Left lung (tissue), 10 donors: ENCODE measurements around the gene BTN1A1. TPM values are rescaled to one million over a fixed set of nuclear protein-coding genes. Genes with fewer than 3 reads are reported as not detected.

Experiments
- ATAC-seq: fragments of 200-7000 bp; cut with Tn5 transposase; one replicate; pipeline ENCODE4 v1.9.1; 2020; ENCODE audit warnings: moderate library complexity
- DNase-seq, 4 donors: peaks; one replicate each; pipeline ENCODE4 v3.0.0-alpha.2; 2013 to 2020
- H3K27ac ChIP-seq, 2 donors: fragments of 200-600 bp; sonication (generic) in 1 of 2; one replicate each; pipeline versions ENCODE4 v1.5.0 to v1.8.0; 2020 to 2021
- H3K27me3 ChIP-seq, 2 donors: fragments of 200-600 bp; sonication (generic) in 1 of 2; one replicate each; pipeline versions ENCODE4 v1.5.0 to v1.8.0; 2020 to 2021
- H3K36me3 ChIP-seq, 2 donors: fragments of 200-600 bp; sonication (generic) in 1 of 2; one replicate each; pipeline versions ENCODE4 v1.5.0 to v1.8.0; 2020 to 2021
- H3K4me1 ChIP-seq, 2 donors: fragments of 200-600 bp; one replicate each; pipeline ENCODE4 v1.8.0; 2021
- H3K4me3 ChIP-seq, 2 donors: fragments of 200-600 bp; sonication (generic) in 1 of 2; one replicate each; pipeline versions ENCODE4 v1.5.0 to v1.8.0; 2020 to 2021; ENCODE audit warnings: mild to moderate bottlenecking in 1 of 2
- H3K9me3 ChIP-seq, 2 donors: fragments of 200-600 bp; sonication (generic) in 1 of 2; one replicate each; pipeline versions ENCODE4 v1.5.0 to v1.8.0; 2020 to 2021
- intact Hi-C, 2 donors: fragments of 100-400 bp; cut with DNase I; formaldehyde crosslinking; loops; one replicate each; pipeline versions ENCODE4 v1.11.2 to v1.14.2; 2022
- polyA plus RNA-seq, 6 donors: library from polyadenylated mRNA; unstranded; fragments of 120-200 nt; gene quantifications; one replicate each; pipeline ENCODE4 v1.2.1, GENCODE V29; 2013; ENCODE audit not compliant: insufficient read length in 6 of 6
- total RNA-seq, 2 donors: library from RNA; stranded (reverse); fragmentation: NEBNext Ultra II Directional; extraction: Animal tissue kit (Norgen Biotek cat#: 25700); gene quantifications; one replicate each; pipeline ENCODE4 v1.2.1, GENCODE V29; 2021
- TF ChIP-seq, protein P1 (sequence below), 2 donors: fragments of 200-600 bp; sonication (generic) in 1 of 2; IDR thresholded peaks; one replicate each; pipeline versions ENCODE4 v1.5.0 to v1.8.0; 2021; ENCODE audit warnings: antibody characterized with exemption in 2 of 2
- donor health status: DM: no; HTN: yes; CAD: no.
- donor health status: DM: no; HTN: no; CAD: no.

BTN1A1 gene
- total and polyA plus RNA-seq, 8 donors: 0.15 to 0.32 (median 0.23) TPM; not detected in 2

DNA sequence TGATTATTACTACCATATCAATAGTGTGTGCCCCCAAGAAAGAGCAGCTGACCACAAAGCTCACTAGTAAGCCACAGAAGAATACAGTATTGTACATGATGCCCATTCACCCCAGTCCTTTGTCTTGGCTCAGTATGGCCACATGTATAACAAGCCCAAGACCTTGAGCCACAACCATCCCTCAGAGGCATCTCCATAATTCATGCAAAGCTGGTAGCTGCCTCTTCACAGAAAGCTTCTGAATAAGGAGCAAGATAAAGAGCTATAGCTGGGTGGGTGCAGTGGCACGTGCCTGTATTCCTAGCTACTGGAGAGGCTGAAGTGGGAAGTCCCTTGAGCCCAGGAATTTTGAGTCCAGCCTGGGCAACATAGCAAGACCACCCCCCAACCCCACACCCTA is 4.8 kb upstream of the BTN1A1 start:
- Histone ChIP-seq H3K27me3 (peaks cover 0 to 4% of the 10 kb centered on the region in 2 donors), H3K27ac (no peak overlapping the region), H3K9me3 (no peaks in the 10 kb centered on the region), H3K4me1 (no peaks in the 10 kb centered on the region), H3K4me3 (no peak overlapping the region), H3K36me3 (no peaks in the 10 kb centered on the region)
- intact Hi-C loops: no loop called here
- DNase-seq (no peak), ATAC-seq (no peak)
- TF ChIP-seq, protein P1, sequence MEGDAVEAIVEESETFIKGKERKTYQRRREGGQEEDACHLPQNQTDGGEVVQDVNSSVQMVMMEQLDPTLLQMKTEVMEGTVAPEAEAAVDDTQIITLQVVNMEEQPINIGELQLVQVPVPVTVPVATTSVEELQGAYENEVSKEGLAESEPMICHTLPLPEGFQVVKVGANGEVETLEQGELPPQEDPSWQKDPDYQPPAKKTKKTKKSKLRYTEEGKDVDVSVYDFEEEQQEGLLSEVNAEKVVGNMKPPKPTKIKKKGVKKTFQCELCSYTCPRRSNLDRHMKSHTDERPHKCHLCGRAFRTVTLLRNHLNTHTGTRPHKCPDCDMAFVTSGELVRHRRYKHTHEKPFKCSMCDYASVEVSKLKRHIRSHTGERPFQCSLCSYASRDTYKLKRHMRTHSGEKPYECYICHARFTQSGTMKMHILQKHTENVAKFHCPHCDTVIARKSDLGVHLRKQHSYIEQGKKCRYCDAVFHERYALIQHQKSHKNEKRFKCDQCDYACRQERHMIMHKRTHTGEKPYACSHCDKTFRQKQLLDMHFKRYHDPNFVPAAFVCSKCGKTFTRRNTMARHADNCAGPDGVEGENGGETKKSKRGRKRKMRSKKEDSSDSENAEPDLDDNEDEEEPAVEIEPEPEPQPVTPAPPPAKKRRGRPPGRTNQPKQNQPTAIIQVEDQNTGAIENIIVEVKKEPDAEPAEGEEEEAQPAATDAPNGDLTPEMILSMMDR (IDR thresholded peaks at IDR 0.05): no peak

DNA sequence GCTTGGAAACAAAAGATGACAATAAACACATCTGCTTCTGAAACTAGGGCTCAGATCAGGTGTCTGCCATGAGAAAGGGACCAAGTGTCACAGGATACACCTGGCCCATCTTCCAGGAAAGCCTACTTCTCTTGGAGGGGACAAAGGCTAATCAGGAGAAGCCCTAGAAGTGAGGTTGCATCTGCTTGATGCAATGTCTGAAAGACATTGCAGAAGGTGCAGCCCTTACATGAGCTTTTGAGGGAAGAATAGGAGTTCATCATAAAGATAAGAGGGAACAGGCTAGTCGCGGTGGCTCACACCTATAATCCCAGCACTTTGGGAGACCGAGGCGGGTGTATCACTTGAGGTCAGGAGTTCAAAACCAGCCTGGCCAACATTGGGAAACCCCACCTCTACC is 2.5 kb upstream of the BTN1A1 start:
- Histone ChIP-seq H3K27ac (no peak overlapping the region), H3K4me3 (no peak overlapping the region), H3K36me3 (no peaks in the 10 kb centered on the region), H3K9me3 (no peaks in the 10 kb centered on the region), H3K4me1 (peaks cover 0 to 13% of the 10 kb centered on the region in 2 donors), H3K27me3 (peaks cover 18 to 27% of the 10 kb centered on the region in 2 donors)
- DNase-seq (no peak), ATAC-seq (no peak)
- TF ChIP-seq, protein P1 (IDR thresholded peaks at IDR 0.05): no peak
- intact Hi-C loops: no loop called here

DNA sequence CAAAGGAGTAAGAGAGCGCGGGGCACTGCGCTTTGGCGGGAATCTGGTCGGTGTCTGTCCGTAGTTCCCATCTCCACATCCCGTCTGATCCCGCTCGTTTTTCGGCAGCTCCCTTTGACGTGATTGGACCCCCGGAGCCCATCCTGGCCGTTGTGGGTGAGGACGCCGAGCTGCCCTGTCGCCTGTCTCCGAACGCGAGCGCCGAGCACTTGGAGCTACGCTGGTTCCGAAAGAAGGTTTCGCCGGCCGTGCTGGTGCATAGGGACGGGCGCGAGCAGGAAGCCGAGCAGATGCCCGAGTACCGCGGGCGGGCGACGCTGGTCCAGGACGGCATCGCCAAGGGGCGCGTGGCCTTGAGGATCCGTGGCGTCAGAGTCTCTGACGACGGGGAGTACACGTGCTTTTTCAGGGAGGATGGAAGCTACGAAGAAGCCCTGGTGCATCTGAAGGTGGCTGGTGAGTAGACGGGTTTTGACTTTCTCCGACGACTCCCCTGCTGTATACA is 1.4 kb downstream of the BTN1A1 start:
- peak in 3 of 4 donors; percentile 43 to 87 (median 55) for DNase-seq
- Histone ChIP-seq H3K4me1 (peaks cover 0 to 13% of the 10 kb centered on the region in 2 donors), H3K9me3 (no peaks in the 10 kb centered on the region), H3K36me3 (no peaks in the 10 kb centered on the region), H3K4me3 (peak overlapping the region in 1 of 2 donors; percentile 8), H3K27me3 (peaks cover 25 to 49% of the 10 kb centered on the region in 2 donors), H3K27ac (no peak overlapping the region)
- intact Hi-C loops: no loop called here
- TF ChIP-seq, protein P1 (IDR thresholded peaks at IDR 0.05): no peak
- ATAC-seq: peak; percentile 72

DNA sequence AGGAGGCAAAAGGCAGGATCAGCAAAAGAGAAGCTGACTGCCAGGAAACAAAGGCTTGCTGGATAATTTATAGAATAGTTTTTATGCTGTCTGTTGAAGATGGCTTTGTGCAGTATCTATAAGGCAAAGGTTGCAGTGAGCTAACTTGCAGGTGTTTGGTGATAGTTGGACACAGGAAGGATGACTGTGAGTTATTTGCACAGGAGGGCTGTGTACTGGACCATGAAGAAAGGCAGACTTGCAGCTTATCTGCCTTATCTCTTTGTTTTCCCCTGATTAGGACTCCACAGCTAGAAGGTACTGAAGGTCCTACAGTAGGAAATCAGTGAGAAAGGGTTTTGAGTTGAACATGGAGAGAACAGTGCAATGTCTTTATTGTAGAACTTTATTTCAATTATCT is 2.1 kb downstream of the BTN1A1 start:
- TF ChIP-seq, protein P1 (IDR thresholded peaks at IDR 0.05): no peak
- DNase-seq: no peak
- intact Hi-C loops: no loop called here

DNA sequence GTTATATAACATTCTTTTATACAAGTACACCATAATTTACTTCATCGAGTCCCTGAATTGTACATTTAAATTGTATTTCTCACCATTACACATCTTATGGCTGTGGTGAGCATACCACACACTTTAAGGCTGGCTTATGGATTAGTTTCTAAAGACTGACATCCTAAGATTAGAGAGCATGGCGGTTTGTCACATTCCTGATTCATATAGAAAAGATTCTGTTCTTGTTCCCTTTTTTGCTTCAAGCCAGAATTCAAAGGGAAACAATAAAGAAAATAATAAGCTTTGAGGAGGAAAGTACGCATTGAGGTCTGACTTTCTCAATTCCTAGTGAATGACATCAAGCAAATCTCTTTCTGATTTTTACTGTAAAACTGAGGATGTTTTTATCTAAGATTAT is 2.5 kb downstream of the BTN1A1 start:
- Histone ChIP-seq H3K9me3 (no peaks in the 10 kb centered on the region), H3K36me3 (no peaks in the 10 kb centered on the region), H3K4me3 (no peak overlapping the region), H3K4me1 (peaks cover 0 to 13% of the 10 kb centered on the region in 2 donors), H3K27me3 (peaks cover 25 to 49% of the 10 kb centered on the region in 2 donors), H3K27ac (no peak overlapping the region)
- ATAC-seq (no peak), DNase-seq (no peak)
- intact Hi-C loops: no loop called here
- TF ChIP-seq, protein P1 (IDR thresholded peaks at IDR 0.05): no peak

More for the DNA sequence above, 2.1 kb downstream of the BTN1A1 start:
- Histone ChIP-seq H3K4me3 (no peak overlapping the region), H3K27me3 (peaks cover 25 to 49% of the 10 kb centered on the region in 2 donors), H3K9me3 (no peaks in the 10 kb centered on the region), H3K36me3 (no peaks in the 10 kb centered on the region), H3K4me1 (peaks cover 0 to 13% of the 10 kb centered on the region in 2 donors), H3K27ac (no peak overlapping the region)
- ATAC-seq: no peak
